GM12878 (cell line): ENCODE measurements around the gene SH2D2A. TPM values are rescaled to one million over a fixed set of nuclear protein-coding genes. Genes with fewer than 3 reads are reported as not detected.

ENCODE experiments used
- BACH1 ChIP-seq: fragments of 450-650 bp; IDR thresholded peaks from 2 replicates; pipeline ENCODE4 v1.6.1; 2017; ENCODE audit warnings: mild to moderate bottlenecking, borderline replicate concordance
- BRCA1 ChIP-seq: IDR thresholded peaks from 2 replicates; pipeline ENCODE4 v1.6.1; 2011; ENCODE audit warnings: low read depth, low read length, improper control_type of control experiment
- CBFB ChIP-seq: IDR thresholded peaks from 2 replicates; pipeline ENCODE4 v1.6.1; 2016; ENCODE audit warnings: antibody characterized with exemption, low read depth
- CBX5 ChIP-seq: sonication (generic); IDR thresholded peaks from 2 replicates; pipeline ENCODE4 v1.6.1; 2016; ENCODE audit warnings: low read depth, moderate library complexity, mild to moderate bottlenecking, inconsistent platforms
- CREB1 ChIP-seq: IDR thresholded peaks from 2 replicates; pipeline ENCODE4 v1.6.1; 2012; ENCODE audit warnings: low read depth, mild to moderate bottlenecking, inconsistent platforms
- EZH2 ChIP-seq: IDR thresholded peaks from 2 replicates; pipeline ENCODE4 v1.6.1; 2012; ENCODE audit warnings: low read depth, mild to moderate bottlenecking, control low read depth, inconsistent platforms, low read length, borderline replicate concordance; ENCODE audit not compliant: control insufficient read depth
- IKZF1 ChIP-seq: fragments of 450-650 bp; conservative IDR thresholded peaks from 2 replicates; pipeline ENCODE4 v1.6.1; 2017; ENCODE audit warnings: antibody characterized with exemption, mild to moderate bottlenecking
- IRF3 ChIP-seq: fragments of 450-650 bp; IDR thresholded peaks from 2 replicates; pipeline ENCODE4 v1.6.1; 2014; ENCODE audit warnings: mild to moderate bottlenecking
- IRF4 ChIP-seq: IDR thresholded peaks from 2 replicates; pipeline ENCODE4 v1.6.1; 2011; ENCODE audit warnings: low read depth, low read length
- LARP7 ChIP-seq: fragments of 450-650 bp; IDR thresholded peaks from 2 replicates; pipeline ENCODE4 v1.6.1; 2017; ENCODE audit warnings: mild to moderate bottlenecking
- MEF2B ChIP-seq: fragments of 450-650 bp; IDR thresholded peaks from 2 replicates; pipeline ENCODE4 v1.6.1; 2018; ENCODE audit warnings: mild to moderate bottlenecking, moderate library complexity; ENCODE audit not compliant: partially characterized antibody, poor library complexity, severe bottlenecking
- NR2F1 ChIP-seq: fragments of 450-650 bp; conservative IDR thresholded peaks from 2 replicates; pipeline ENCODE4 v1.6.1; 2017; ENCODE audit warnings: mild to moderate bottlenecking
- PBX3 ChIP-seq: IDR thresholded peaks from 2 replicates; pipeline ENCODE4 v1.6.1; 2011; ENCODE audit warnings: mild to moderate bottlenecking, low read depth, low read length, moderate library complexity; ENCODE audit not compliant: insufficient replicate concordance
- RAD21 ChIP-seq: IDR thresholded peaks from 2 replicates; pipeline ENCODE4 v1.6.1; 2011; ENCODE audit warnings: mild to moderate bottlenecking, low read depth, low read length, moderate library complexity; ENCODE audit not compliant: insufficient read depth
- RELA ChIP-seq: fragments of 450-650 bp; IDR thresholded peaks from 2 replicates; pipeline ENCODE4 v1.8.0; 2014; ENCODE audit warnings: borderline replicate concordance; ENCODE audit not compliant: partially characterized antibody
- RUNX3 ChIP-seq: IDR thresholded peaks from 2 replicates; pipeline ENCODE4 v1.6.1; 2012; ENCODE audit warnings: low read length, inconsistent platforms
- TBL1XR1 ChIP-seq: IDR thresholded peaks from 2 replicates; pipeline ENCODE4 v1.6.1; 2012; ENCODE audit warnings: low read depth, low read length, improper control_type of control experiment
- TCF3 ChIP-seq: IDR thresholded peaks from 2 replicates; pipeline ENCODE4 v1.6.1; 2012; ENCODE audit warnings: low read depth, mild to moderate bottlenecking, low read length, borderline replicate concordance; ENCODE audit not compliant: insufficient read depth
- ZNF384 ChIP-seq: IDR thresholded peaks from 2 replicates; pipeline ENCODE4 v1.6.1; 2012; ENCODE audit warnings: low read depth, mild to moderate bottlenecking, low read length, improper control_type of control experiment, borderline replicate concordance
- polyA plus RNA-seq, 11 experiments: library from polyadenylated mRNA; depleted of rRNA in 4 of 11; unstranded in 6 of 11; stranded (reverse) in 5 of 11; fragments of >200 nt; fragmentation: Nextera tagmentation in 4 of 11; fragmentation: Illumina TruSeq in 1 of 11; extraction: Ambion mirVana in 4 of 11; extraction: Trizol in 1 of 11; gene quantifications; 1 replicate in 1 of 11; 2 replicates in 10 of 11; pipeline versions ENCODE4 v1.2.1 to v1.2.3, GENCODE V29; 2011 to 2016; ENCODE audit warnings: inconsistent platforms in 2 of 11, missing spikeins in 2 of 11, low read depth in 1 of 11
- total RNA-seq, 4 experiments: library from RNA; depleted of rRNA in 3 of 4; stranded (reverse); fragments of >200 nt in 3 of 4; fragmentation: Illumina TruSeq in 1 of 4; extraction: Trizol in 1 of 4; gene quantifications; 2 replicates each; pipeline versions ENCODE4 v1.2.1 to v1.2.3, GENCODE V29; 2013 to 2021
- TF ChIP-seq, protein P1 (sequence below): fragments of 450-650 bp; formaldehyde crosslinking; IDR thresholded peaks from 2 replicates; pipeline ENCODE4 v1.4.0; 2022; ENCODE audit warnings: mild to moderate bottlenecking, moderate library complexity
- TF ChIP-seq, protein P2 (sequence below): fragments of 450-650 bp; formaldehyde crosslinking; IDR thresholded peaks from 2 replicates; pipeline ENCODE4 v1.4.0; 2020; ENCODE audit warnings: mild to moderate bottlenecking, moderate library complexity

The SH2D2A gene
- total and polyA plus RNA-seq, 10 of the 15 experiments (the other 5 are each of a cell fraction or from before 2014, with no cell fraction given), result 0.72 to 15.9 (median 7.0) TPM

DNA sequence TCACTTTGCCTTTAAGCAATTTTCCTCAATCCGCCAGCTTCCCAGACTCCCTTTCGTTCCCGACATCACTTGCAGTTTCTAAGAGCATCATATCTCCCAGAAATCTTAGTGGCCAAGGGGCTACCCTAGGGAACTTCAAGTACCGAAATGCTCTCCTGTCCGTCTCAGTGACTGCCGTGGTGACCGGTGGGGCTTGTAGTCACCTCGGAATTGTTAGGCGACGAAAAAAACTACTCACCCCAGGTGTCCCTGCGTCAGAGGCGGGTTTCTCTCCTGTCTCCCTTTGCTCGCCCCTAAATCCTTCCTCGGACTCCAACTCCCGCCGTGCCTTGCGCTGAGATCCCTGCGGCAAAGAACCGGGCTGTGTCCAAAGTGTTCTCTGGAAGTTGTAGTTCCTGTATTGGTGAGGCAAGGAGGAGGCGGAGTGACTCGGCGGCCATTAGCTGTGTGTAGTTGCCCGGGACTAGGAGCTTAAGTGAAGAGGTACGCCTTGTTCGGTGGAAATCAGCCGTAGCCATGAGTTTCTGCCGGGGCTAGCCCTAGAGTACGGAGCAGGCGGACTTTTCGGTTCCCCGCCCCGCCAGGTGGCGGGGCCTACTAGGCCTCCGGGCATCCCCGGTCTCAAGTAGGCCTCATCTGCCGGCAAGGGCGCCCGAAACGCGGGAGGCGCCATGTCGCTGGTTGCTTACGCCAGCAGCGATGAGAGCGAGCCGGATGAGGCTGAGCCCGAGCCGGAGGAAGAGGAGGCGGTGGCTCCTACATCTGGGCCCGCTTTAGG, 49.4 kb downstream of the SH2D2A start, which contains the start of gene PRCC (continued):
- TF ChIP-seq, protein P1, sequence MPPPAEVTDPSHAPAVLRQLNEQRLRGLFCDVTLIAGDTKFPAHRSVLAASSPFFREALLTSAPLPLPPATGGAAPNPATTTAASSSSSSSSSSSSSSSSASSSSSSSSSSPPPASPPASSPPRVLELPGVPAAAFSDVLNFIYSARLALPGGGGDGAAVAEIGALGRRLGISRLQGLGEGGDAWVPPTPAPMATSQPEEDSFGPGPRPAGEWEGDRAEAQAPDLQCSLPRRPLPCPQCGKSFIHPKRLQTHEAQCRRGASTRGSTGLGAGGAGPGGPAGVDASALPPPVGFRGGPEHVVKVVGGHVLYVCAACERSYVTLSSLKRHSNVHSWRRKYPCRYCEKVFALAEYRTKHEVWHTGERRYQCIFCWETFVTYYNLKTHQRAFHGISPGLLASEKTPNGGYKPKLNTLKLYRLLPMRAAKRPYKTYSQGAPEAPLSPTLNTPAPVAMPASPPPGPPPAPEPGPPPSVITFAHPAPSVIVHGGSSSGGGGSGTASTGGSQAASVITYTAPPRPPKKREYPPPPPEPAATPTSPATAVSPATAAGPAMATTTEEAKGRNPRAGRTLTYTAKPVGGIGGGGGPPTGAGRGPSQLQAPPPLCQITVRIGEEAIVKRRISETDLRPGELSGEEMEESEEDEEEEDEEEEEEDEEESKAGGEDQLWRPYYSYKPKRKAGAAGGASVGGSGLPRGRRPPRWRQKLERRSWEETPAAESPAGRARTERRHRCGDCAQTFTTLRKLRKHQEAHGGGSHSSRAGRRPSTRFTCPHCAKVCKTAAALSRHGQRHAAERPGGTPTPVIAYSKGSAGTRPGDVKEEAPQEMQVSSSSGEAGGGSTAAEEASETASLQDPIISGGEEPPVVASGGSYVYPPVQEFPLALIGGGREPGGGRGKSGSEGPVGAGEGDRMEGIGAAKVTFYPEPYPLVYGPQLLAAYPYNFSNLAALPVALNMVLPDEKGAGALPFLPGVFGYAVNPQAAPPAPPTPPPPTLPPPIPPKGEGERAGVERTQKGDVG (CRISPR knock-in tag), result no peak
- no peak for TF ChIP-seq RELA
- no peak for TF ChIP-seq ZNF384
- no peak for TF ChIP-seq MEF2B
- peak; percentile 95 for TF ChIP-seq CREB1
- TF ChIP-seq IKZF1, result peak; percentile 100
- peak; percentile 100 for TF ChIP-seq LARP7
- TF ChIP-seq CBFB, result no peak
- TF ChIP-seq EZH2, result no peak
- TF ChIP-seq BACH1, result 0 out of 2 replicates have a peak, but pooled peaks have one; percentile 14
- no peak for TF ChIP-seq CBX5
- TF ChIP-seq TCF3, result 0 out of 2 replicates have a peak, but pooled peaks have one; percentile 32
- 0 out of 2 replicates have a peak, but pooled peaks have one; percentile 49 for TF ChIP-seq TBL1XR1
- peak; percentile 64 for TF ChIP-seq RUNX3
- TF ChIP-seq, protein P2, sequence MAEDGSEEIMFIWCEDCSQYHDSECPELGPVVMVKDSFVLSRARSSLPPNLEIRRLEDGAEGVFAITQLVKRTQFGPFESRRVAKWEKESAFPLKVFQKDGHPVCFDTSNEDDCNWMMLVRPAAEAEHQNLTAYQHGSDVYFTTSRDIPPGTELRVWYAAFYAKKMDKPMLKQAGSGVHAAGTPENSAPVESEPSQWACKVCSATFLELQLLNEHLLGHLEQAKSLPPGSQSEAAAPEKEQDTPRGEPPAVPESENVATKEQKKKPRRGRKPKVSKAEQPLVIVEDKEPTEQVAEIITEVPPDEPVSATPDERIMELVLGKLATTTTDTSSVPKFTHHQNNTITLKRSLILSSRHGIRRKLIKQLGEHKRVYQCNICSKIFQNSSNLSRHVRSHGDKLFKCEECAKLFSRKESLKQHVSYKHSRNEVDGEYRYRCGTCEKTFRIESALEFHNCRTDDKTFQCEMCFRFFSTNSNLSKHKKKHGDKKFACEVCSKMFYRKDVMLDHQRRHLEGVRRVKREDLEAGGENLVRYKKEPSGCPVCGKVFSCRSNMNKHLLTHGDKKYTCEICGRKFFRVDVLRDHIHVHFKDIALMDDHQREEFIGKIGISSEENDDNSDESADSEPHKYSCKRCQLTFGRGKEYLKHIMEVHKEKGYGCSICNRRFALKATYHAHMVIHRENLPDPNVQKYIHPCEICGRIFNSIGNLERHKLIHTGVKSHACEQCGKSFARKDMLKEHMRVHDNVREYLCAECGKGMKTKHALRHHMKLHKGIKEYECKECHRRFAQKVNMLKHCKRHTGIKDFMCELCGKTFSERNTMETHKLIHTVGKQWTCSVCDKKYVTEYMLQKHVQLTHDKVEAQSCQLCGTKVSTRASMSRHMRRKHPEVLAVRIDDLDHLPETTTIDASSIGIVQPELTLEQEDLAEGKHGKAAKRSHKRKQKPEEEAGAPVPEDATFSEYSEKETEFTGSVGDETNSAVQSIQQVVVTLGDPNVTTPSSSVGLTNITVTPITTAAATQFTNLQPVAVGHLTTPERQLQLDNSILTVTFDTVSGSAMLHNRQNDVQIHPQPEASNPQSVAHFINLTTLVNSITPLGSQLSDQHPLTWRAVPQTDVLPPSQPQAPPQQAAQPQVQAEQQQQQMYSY (CRISPR knock-in tag), result no peak
- peak; percentile 66 for TF ChIP-seq NR2F1
- TF ChIP-seq BRCA1, result no peak
- TF ChIP-seq IRF3, result no peak
- peak; percentile 57 for TF ChIP-seq PBX3
- no peak for TF ChIP-seq RAD21
- TF ChIP-seq IRF4, result no peak
